Spleen (tissue), 11 donors: ENCODE measurements around the gene ZNF197. TPM values are rescaled to one million over a fixed set of nuclear protein-coding genes. Genes with fewer than 3 reads are reported as not detected.

ENCODE experiments used
- DNase-seq: peaks from one replicate; pipeline ENCODE4 v3.0.0-alpha.2; 2020
- H3K27ac ChIP-seq, 8 donors: fragments of 200-600 bp; sonication (generic) in 7 of 8; 1 replicate in 4 of 8; 2 replicates in 4 of 8; pipeline versions ENCODE4 v1.5.0 to v1.8.0; 2016 to 2021; ENCODE audit warnings: inconsistent platforms in 4 of 8, mild to moderate bottlenecking in 4 of 8, moderate library complexity in 1 of 8
- H3K27me3 ChIP-seq, 7 donors: fragments of 200-600 bp; sonication (generic) in 6 of 7; replicated peaks in 1 of 7; 1 replicate in 4 of 7; 2 replicates in 3 of 7; pipeline versions ENCODE4 v1.5.0 to v1.8.0; 2016 to 2021; ENCODE audit warnings: inconsistent platforms in 3 of 7, mild to moderate bottlenecking in 1 of 7
- H3K36me3 ChIP-seq, 6 donors: fragments of 200-600 bp; sonication (generic) in 5 of 6; 1 replicate in 4 of 6; 2 replicates in 2 of 6; pipeline versions ENCODE4 v1.5.0 to v1.8.0; 2016 to 2021; ENCODE audit warnings: inconsistent platforms in 2 of 6
- H3K4me1 ChIP-seq, 6 donors: fragments of 200-600 bp; sonication (generic) in 5 of 6; 1 replicate in 3 of 6; 2 replicates in 3 of 6; pipeline versions ENCODE4 v1.5.0 to v1.8.0; 2016 to 2021; ENCODE audit warnings: inconsistent platforms in 3 of 6
- H3K4me3 ChIP-seq, 8 donors: fragments of 200-600 bp; sonication (generic) in 7 of 8; 1 replicate in 4 of 8; 2 replicates in 4 of 8; pipeline versions ENCODE4 v1.5.0 to v1.8.0; 2016 to 2021; ENCODE audit warnings: inconsistent platforms in 4 of 8, mild to moderate bottlenecking in 4 of 8, moderate library complexity in 2 of 8
- H3K9me3 ChIP-seq, 8 donors: fragments of 200-600 bp; sonication (generic) in 7 of 8; 1 replicate in 4 of 8; 2 replicates in 4 of 8; pipeline versions ENCODE4 v1.5.0 to v1.8.0; 2016 to 2021; ENCODE audit warnings: inconsistent platforms in 4 of 8
- CTCF ChIP-seq, 11 experiments: fragments of 200-600 bp in 7 of 11; fragments of 450-650 bp in 4 of 11; sonication (generic) in 4 of 11; IDR thresholded peaks in 8 of 11; conservative IDR thresholded peaks in 3 of 11; 1 replicate in 7 of 11; 2 replicates in 4 of 11; pipeline versions ENCODE4 v1.4.0 to v1.8.0; 2016 to 2021; ENCODE audit warnings: antibody characterized with exemption in 11 of 11, inconsistent platforms in 4 of 11, mild to moderate bottlenecking in 1 of 11
- POLR2A ChIP-seq, 3 donors: fragments of 450-650 bp; IDR thresholded peaks; one replicate each; pipeline ENCODE4 v1.5.1; 2017; ENCODE audit warnings: antibody characterized with exemption in 3 of 3, mild to moderate bottlenecking in 1 of 3
- POLR2AphosphoS5 ChIP-seq, 3 donors: sonication (generic); formaldehyde crosslinking; IDR thresholded peaks; one replicate each; pipeline ENCODE4 v1.5.1; 2017; ENCODE audit warnings: antibody characterized with exemption in 3 of 3
- WGBS, 5 donors: extraction: QIAGEN DNeasy Blood & Tissue Kit in 3 of 5; methylation state at CpG; one replicate each; pipeline versions ENCODE4 v1.1.5 to v1.1.7; 2013 to 2018; 5-methylcytosine and 5-hydroxymethylcytosine counted together
- intact Hi-C: fragments of 100-400 bp; cut with DNase I; formaldehyde crosslinking; loops from one replicate; pipeline ENCODE4 v1.15.0; 2023; ENCODE audit warnings: low total_unique reads
- polyA plus RNA-seq, 3 donors: library from polyadenylated mRNA; stranded (reverse); fragments of 200-250 nt; gene quantifications; one replicate each; pipeline ENCODE4 v1.2.1, GENCODE V29; 2013
- total RNA-seq, 7 donors: library from RNA; depleted of rRNA in 3 of 7; stranded (reverse); fragments of >200 nt in 3 of 7; fragmentation: NEBNext Ultra II Directional in 4 of 7; extraction: Animal tissue kit (Norgen Biotek cat#: 25700) in 4 of 7; gene quantifications; one replicate each; pipeline versions ENCODE4 v1.1.0 to v1.2.1, GENCODE V29; 2016 to 2021
- donor health status: healthy with polysubstance abuse.
- donor health status: DM: no; HTN: no; CAD: no; lungs with moderate emphysema.
- donor health status: DM: no; HTN: no; CAD: no.
- donor health status: Bipolar disorder and iron deficiency.
- donor health status: healthy.
- donor health status: DM: no; HTN: no; CAD: no.
- donor health status: DM: yes; HTN: yes; CAD: no.

ZNF197 gene
- total and polyA plus RNA-seq, 10 donors, result 4.9 to 21.0 (median 15.9) TPM

GRCh38 chr3:44584646-44585501 is 40.0 kb upstream of the ZNF197 start, which contains the start of gene ZNF660:
ZNF660 (plus strand) TSS chr3:44584964; CDS start chr3:44594194, 9,230 bp downstream.
- Histone ChIP-seq H3K4me1 (peaks cover 0 to 24% (median 9%) of the 10 kb centered on the region in 6 donors), H3K9me3 (peaks cover 0 to 25% (median 0%) of the 10 kb centered on the region in 8 donors), H3K4me3 (peak within 1 kb of the TSS; percentile 35 to 68 (median 48)), H3K36me3 (peaks cover 0 to 27% (median 12%) of the 10 kb centered on the region in 6 donors), H3K27me3 (peaks cover 0 to 16% (median 0%) of the 10 kb centered on the region in 7 donors), H3K27ac (peak within 1 kb of the TSS; percentile 37 to 78 (median 72))
- intact Hi-C loops, result no loop called here
- WGBS, 5 donors, result 2 to 4% (median 3%) methylated on average over 25 to 41 of the region's 41 CpGs
- DNase-seq, result peak; percentile 79
- TF ChIP-seq POLR2AphosphoS5 (IDR thresholded peaks at IDR 0.05) (peak; percentile 58 to 84 (median 79)), POLR2A (IDR thresholded peaks at IDR 0.05) (no peak), CTCF (IDR thresholded peaks at IDR 0.05 in 8 of 11, conservative IDR thresholded peaks at IDR 0.05 in 3 of 11) (no peak)

- DNase-seq, result no peak
- H3K9me3 ChIP-seq, result peaks cover 17 to 92% (median 66%) of the 10 kb centered on the region in 8 donors
- WGBS, 5 donors, result 46 to 76% (median 50%) methylated on average over 1 of the region's 1 CpG
- intact Hi-C loops, result no loop called here
- peaks cover 0 to 60% (median 9%) of the 10 kb centered on the region in 6 donors for H3K36me3 ChIP-seq
- no peaks in the 10 kb centered on the region for H3K27me3 ChIP-seq
- no peaks in the 10 kb centered on the region for H3K4me1 ChIP-seq
- no peak overlapping the region for H3K27ac ChIP-seq
- H3K4me3 ChIP-seq, result no peak overlapping the region
- TF ChIP-seq CTCF (IDR thresholded peaks at IDR 0.05 in 8 of 11, conservative IDR thresholded peaks at IDR 0.05 in 3 of 11), result no peak
- TF ChIP-seq POLR2AphosphoS5 (IDR thresholded peaks at IDR 0.05), result no peak
- no peak for TF ChIP-seq POLR2A (IDR thresholded peaks at IDR 0.05)
Observed at GRCh38 chr3:44596621-44597020, 28.2 kb upstream of the ZNF197 start.

- no peak for DNase-seq
- H3K27me3 ChIP-seq, result no peaks in the 10 kb centered on the region
- peaks cover 0 to 14% (median 0%) of the 10 kb centered on the region in 6 donors for H3K36me3 ChIP-seq
- 94 to 100% (median 99%) methylated on average over 2 of the region's 2 CpGs for WGBS, 5 donors
- no peak for TF ChIP-seq POLR2AphosphoS5 (IDR thresholded peaks at IDR 0.05)
- no peak for TF ChIP-seq POLR2A (IDR thresholded peaks at IDR 0.05)
- TF ChIP-seq CTCF (IDR thresholded peaks at IDR 0.05 in 8 of 11, conservative IDR thresholded peaks at IDR 0.05 in 3 of 11), result no peak
- no peak overlapping the region for H3K27ac ChIP-seq
- no peaks in the 10 kb centered on the region for H3K4me1 ChIP-seq
- intact Hi-C loops, result no loop called here
- H3K4me3 ChIP-seq, result no peak overlapping the region
- H3K9me3 ChIP-seq, result peaks cover 0 to 45% (median 15%) of the 10 kb centered on the region in 8 donors
Observed at GRCh38 chr3:44601749-44602148, 23.1 kb upstream of the ZNF197 start.

- Histone ChIP-seq H3K4me1 (no peaks in the 10 kb centered on the region), H3K27me3 (no peaks in the 10 kb centered on the region), H3K4me3 (no peak overlapping the region), H3K9me3 (peaks cover 0 to 8% (median 0%) of the 10 kb centered on the region in 8 donors), H3K27ac (no peak overlapping the region), H3K36me3 (peaks cover 0 to 6% (median 0%) of the 10 kb centered on the region in 6 donors)
- no peak for DNase-seq
- intact Hi-C loops, result no loop called here
- TF ChIP-seq CTCF (IDR thresholded peaks at IDR 0.05 in 8 of 11, conservative IDR thresholded peaks at IDR 0.05 in 3 of 11) (no peak), POLR2A (IDR thresholded peaks at IDR 0.05) (no peak), POLR2AphosphoS5 (IDR thresholded peaks at IDR 0.05) (no peak)
Observed at GRCh38 chr3:44612678-44613077, 12.2 kb upstream of the ZNF197 start.
